Keratinocyte (primary cell): ENCODE data around the gene RAB5IF. TPM values are rescaled to one million over a fixed set of nuclear protein-coding genes. Genes with fewer than 3 reads are reported as not detected.

Experiments
- DNase-seq: peaks from one replicate; pipeline ENCODE4 v3.0.0-alpha.2; 2011; ENCODE audit warnings: low read depth, missing footprints, low spot score
- FAIRE-seq: peaks from 2 replicates; lab custom pipeline; 2011; peaks lifted over from hg19 to GRCh38; lab: Jason Lieb, UNC
- H2AFZ ChIP-seq: 2 replicates; pipeline ENCODE4 v1.6.0; 2012; ENCODE audit warnings: low read length, control low read depth, inconsistent platforms; ENCODE audit not compliant: control insufficient read depth
- H3K27ac ChIP-seq: 2 replicates; pipeline ENCODE4 v1.5.1; 2011; ENCODE audit warnings: low read length; ENCODE audit not compliant: control insufficient read depth, insufficient read depth
- H3K27me3 ChIP-seq: 3 replicates; pipeline ENCODE4 v1.6.0; 2011; ENCODE audit warnings: low read length; ENCODE audit not compliant: control insufficient read depth, insufficient read depth; ENCODE audit errors: extremely low read depth
- H3K36me3 ChIP-seq, 2 experiments: 2 replicates in 1 of 2; 3 replicates in 1 of 2; pipeline ENCODE4 v1.5.1; 2011; ENCODE audit warnings: low read length in 2 of 2, mild to moderate bottlenecking in 1 of 2; ENCODE audit not compliant: control insufficient read depth in 2 of 2, insufficient read depth in 2 of 2; ENCODE audit errors: extremely low read depth in 1 of 2
- H3K4me1 ChIP-seq: 3 replicates; pipeline ENCODE4 v1.5.1; 2011; ENCODE audit warnings: low read length; ENCODE audit not compliant: control insufficient read depth, insufficient read depth; ENCODE audit errors: extremely low read depth
- H3K4me2 ChIP-seq: 3 replicates; pipeline ENCODE4 v1.6.0; 2011; ENCODE audit warnings: low read depth, low read length; ENCODE audit not compliant: control insufficient read depth, insufficient read depth; ENCODE audit errors: extremely low read depth
- H3K4me3 ChIP-seq, 3 experiments: fragments of 200-600 bp in 1 of 3; sonication (generic) in 1 of 3; 2 replicates in 2 of 3; 3 replicates in 1 of 3; pipeline ENCODE4 v1.5.1; 2011 to 2016; ENCODE audit warnings: low read length in 3 of 3, mild to moderate bottlenecking in 3 of 3, control low read depth in 2 of 3, inconsistent platforms in 1 of 3, low read depth in 1 of 3, mixed read lengths in 1 of 3, mixed run types in 1 of 3, moderate library complexity in 1 of 3; ENCODE audit not compliant: control insufficient read depth in 2 of 3, insufficient read depth in 2 of 3; ENCODE audit errors: extremely low read depth in 1 of 3
- H3K79me2 ChIP-seq: 2 replicates; pipeline ENCODE4 v1.6.0; 2012; ENCODE audit warnings: low read length; ENCODE audit not compliant: control insufficient read depth, insufficient read depth
- H3K9ac ChIP-seq: 3 replicates; pipeline ENCODE4 v1.6.0; 2011; ENCODE audit warnings: low read length; ENCODE audit not compliant: control insufficient read depth, insufficient read depth; ENCODE audit errors: extremely low read depth
- H3K9me1 ChIP-seq: 3 replicates; pipeline ENCODE4 v1.6.0; 2011; ENCODE audit warnings: low read length; ENCODE audit not compliant: control insufficient read depth, insufficient read depth; ENCODE audit errors: extremely low read depth
- H3K9me3 ChIP-seq: 2 replicates; pipeline ENCODE4 v1.5.1; 2012; ENCODE audit warnings: low read depth, low read length; ENCODE audit not compliant: control insufficient read depth
- H4K20me1 ChIP-seq: 3 replicates; pipeline ENCODE4 v1.6.0; 2011; ENCODE audit warnings: low read length; ENCODE audit not compliant: control insufficient read depth, insufficient read depth; ENCODE audit errors: extremely low read depth
- EZH2 ChIP-seq: IDR thresholded peaks from one replicate; pipeline ENCODE4 v1.6.1; 2012; ENCODE audit warnings: inconsistent platforms, mild to moderate bottlenecking, low read length, moderate library complexity
- dilution Hi-C: fragments of 300-500 bp; cut with MboI; formaldehyde crosslinking; loops from one replicate; pipeline ENCODE4 v1.7.0; 2020; ENCODE audit warnings: low sequenced_read_pairs; ENCODE audit not compliant: extremely low pct_ligation_motif_present
- polyA plus RNA-seq, 5 experiments: library from polyadenylated mRNA; depleted of rRNA in 3 of 5; stranded (reverse) in 3 of 5; stranded (forward) in 1 of 5; unstranded in 1 of 5; fragments of >200 nt; gene quantifications; 1 replicate in 1 of 5; 2 replicates in 3 of 5; 3 replicates in 1 of 5; pipeline versions ENCODE4 v1.2.1 to v1.2.3, GENCODE V29; 2011 to 2012; ENCODE audit warnings: missing spikeins in 2 of 5, low read depth in 1 of 5, low replicate concordance in 1 of 5
- TF ChIP-seq, protein P1 (sequence below), 3 experiments: IDR thresholded peaks in 1 of 3; conservative IDR thresholded peaks in 1 of 3; optimal IDR thresholded peaks in 1 of 3; 2 replicates in 2 of 3; 3 replicates in 1 of 3; pipeline versions ENCODE3 to v1.5.1; 2011; ENCODE audit warnings: low read length in 3 of 3, mild to moderate bottlenecking in 3 of 3, moderate library complexity in 2 of 3, control low read depth in 1 of 3, inconsistent platforms in 1 of 3; ENCODE audit not compliant: insufficient read depth in 2 of 3; ENCODE audit errors: extremely low read depth in 1 of 3

The RAB5IF gene
- polyA plus RNA-seq, 1 donor (not counting 4 experiments of a cell fraction or from before 2014, with no cell fraction given): 188 TPM

GRCh38 chr20:36571564-36572504 is 33.7 kb upstream of the RAB5IF start:
- FAIRE-seq (no peak), DNase-seq (no peak)
- TF ChIP-seq EZH2: no peak
- TF ChIP-seq, protein P1, sequence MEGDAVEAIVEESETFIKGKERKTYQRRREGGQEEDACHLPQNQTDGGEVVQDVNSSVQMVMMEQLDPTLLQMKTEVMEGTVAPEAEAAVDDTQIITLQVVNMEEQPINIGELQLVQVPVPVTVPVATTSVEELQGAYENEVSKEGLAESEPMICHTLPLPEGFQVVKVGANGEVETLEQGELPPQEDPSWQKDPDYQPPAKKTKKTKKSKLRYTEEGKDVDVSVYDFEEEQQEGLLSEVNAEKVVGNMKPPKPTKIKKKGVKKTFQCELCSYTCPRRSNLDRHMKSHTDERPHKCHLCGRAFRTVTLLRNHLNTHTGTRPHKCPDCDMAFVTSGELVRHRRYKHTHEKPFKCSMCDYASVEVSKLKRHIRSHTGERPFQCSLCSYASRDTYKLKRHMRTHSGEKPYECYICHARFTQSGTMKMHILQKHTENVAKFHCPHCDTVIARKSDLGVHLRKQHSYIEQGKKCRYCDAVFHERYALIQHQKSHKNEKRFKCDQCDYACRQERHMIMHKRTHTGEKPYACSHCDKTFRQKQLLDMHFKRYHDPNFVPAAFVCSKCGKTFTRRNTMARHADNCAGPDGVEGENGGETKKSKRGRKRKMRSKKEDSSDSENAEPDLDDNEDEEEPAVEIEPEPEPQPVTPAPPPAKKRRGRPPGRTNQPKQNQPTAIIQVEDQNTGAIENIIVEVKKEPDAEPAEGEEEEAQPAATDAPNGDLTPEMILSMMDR (optimal IDR thresholded peaks at IDR 0.05 in 1 of 3, IDR thresholded peaks at IDR 0.05 in 1 of 3, conservative IDR thresholded peaks at IDR 0.05 in 1 of 3; ENCODE audit: extremely low read depth in 1 of 3, insufficient read depth in 2 of 3, low read length in 3 of 3): no peak
- H3K4me2 ChIP-seq: no peak overlapping the region
- H4K20me1 ChIP-seq: no peaks in the 10 kb centered on the region
- peaks cover 26% of the 10 kb centered on the region for H3K4me1 ChIP-seq
- no peak overlapping the region for H3K9ac ChIP-seq
- H3K79me2 ChIP-seq: peaks cover 14% of the 10 kb centered on the region
- no peaks in the 10 kb centered on the region for H3K9me3 ChIP-seq
- H3K4me3 ChIP-seq: no peak overlapping the region
- H3K27ac ChIP-seq: no peak overlapping the region
- H3K36me3 ChIP-seq: no peaks in the 10 kb centered on the region
- no peak overlapping the region for H2AFZ ChIP-seq
- H3K27me3 ChIP-seq: no peaks in the 10 kb centered on the region
- dilution Hi-C loops: no loop called here
- H3K9me1 ChIP-seq: no peaks in the 10 kb centered on the region

- peak overlapping the region; percentile 64 for H3K9ac ChIP-seq
- no peaks in the 10 kb centered on the region for H4K20me1 ChIP-seq
- H3K4me1 ChIP-seq: peaks cover 26% of the 10 kb centered on the region
- no peak for DNase-seq
- FAIRE-seq: no peak
- no peaks in the 10 kb centered on the region for H3K9me1 ChIP-seq
- peak overlapping the region in 2 of 3 experiments; percentile 18 to 20 for H3K4me3 ChIP-seq
- H3K4me2 ChIP-seq: peak overlapping the region; percentile 70
- H3K36me3 ChIP-seq: no peaks in the 10 kb centered on the region
- dilution Hi-C loops: no loop called here
- peaks cover 15% of the 10 kb centered on the region for H3K79me2 ChIP-seq
- H3K27ac ChIP-seq: peak overlapping the region; percentile 52
- TF ChIP-seq, protein P1 (optimal IDR thresholded peaks at IDR 0.05 in 1 of 3, IDR thresholded peaks at IDR 0.05 in 1 of 3, conservative IDR thresholded peaks at IDR 0.05 in 1 of 3; ENCODE audit: extremely low read depth in 1 of 3, insufficient read depth in 2 of 3, low read length in 3 of 3): no peak
- TF ChIP-seq EZH2: no peak
- H2AFZ ChIP-seq: peak overlapping the region; percentile 82
- H3K9me3 ChIP-seq: no peaks in the 10 kb centered on the region
- no peaks in the 10 kb centered on the region for H3K27me3 ChIP-seq
These were observed 32.9 kb upstream of the RAB5IF start for GRCh38 chr20:36572701-36573102.
